HTR-8/SVneo (cell line): Measurements from ENCODE around the gene VPS37D.
"Not testable (repeated sequence)": the region's sequence is repeated elsewhere in the genome, so short reads cannot be mapped to it uniquely, and the experiment has no call there.

Experiments used
- DNase-seq: peaks from one replicate; pipeline ENCODE4 v3.0.0; 2011; ENCODE audit warnings: low spot score, mixed read lengths; ENCODE audit not compliant: insufficient read length
- FAIRE-seq: peaks from 2 replicates; lab custom pipeline; 2011; peaks lifted over from hg19 to GRCh38; lab: Jason Lieb, UNC

The VPS37D gene

DNA sequence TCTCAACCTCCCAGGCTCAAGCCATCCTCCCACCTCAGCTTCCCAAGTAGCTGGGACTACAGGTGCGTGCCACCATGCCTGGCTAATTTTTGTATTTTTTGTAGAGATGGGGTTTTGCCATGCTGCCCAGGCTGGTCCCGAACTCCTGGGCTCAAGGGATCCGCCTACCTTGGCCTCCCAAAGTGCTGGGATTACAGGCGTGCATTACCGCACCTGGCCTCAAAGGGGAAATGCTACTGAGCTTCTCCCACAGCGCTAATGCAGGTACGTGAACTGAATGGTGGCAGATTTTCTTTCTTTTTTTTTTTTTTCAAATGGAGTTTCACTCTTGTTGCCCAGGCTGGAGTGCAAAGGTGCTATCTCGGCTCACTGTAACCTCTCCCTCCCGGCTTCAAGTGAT is 8.4 kb downstream of the VPS37D start:
- DNase-seq, FAIRE-seq: not testable (repeated sequence)

DNA sequence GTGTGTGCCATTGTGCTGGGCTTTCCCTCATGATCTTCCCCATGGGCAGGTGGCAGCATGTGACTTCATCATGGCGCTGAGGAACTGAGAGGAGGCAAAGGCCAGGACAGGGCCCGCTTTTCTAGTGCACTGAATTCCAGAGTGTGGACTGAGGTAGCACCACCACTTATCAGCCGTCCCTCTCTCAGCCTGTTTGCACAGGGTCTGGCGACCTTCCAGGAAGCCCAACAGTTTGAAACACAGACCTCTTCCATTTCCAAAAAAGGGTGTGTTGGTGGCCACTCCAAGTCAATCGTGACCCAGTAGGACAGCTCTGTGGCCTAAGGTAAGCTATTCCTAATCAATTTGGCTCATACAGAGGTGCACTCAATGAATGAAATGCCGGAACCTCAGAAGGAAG is 11.2 kb downstream of the VPS37D start:
- FAIRE-seq, result no peak
- DNase-seq, result no peak

DNA sequence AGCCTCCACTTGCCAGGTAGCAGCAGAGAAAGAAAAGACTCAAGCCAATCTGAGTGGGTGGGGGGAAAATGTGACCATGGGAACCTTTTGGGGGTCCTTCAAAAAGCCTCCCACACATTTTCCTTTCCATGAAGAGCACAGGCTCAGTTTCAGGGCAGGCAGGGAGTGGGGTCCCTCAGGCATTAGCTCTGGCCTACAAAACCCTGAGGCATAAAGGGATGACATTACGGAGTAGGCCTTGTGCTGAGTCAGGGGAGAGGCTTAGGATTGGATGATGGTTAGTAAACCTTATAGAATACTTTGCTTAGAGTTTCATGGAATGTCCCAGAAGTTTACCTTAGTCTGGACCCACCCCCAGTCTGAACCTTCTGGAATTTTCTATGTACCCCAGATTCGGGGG is 12.1 kb downstream of the VPS37D start:
- DNase-seq (no peak), FAIRE-seq (no peak)

DNA sequence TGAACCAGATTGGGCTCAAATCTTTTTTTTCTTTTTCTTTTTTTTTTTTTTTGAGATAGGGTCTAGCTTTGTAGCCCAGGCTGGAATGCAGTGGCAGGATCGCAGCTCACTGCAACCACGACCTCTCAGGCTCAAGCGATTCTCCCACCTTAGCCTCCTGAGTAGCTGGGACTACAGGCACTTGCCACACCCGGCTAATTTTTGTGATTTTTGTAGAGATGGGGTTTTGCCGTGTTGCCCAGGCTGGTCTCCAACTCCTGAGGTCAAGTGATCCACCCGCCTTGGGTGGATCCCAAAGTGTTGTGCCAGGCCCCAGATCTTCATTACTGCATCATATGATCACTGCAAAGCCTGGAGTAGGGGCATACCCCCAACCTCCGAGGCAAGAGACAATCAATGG is 12.9 kb downstream of the VPS37D start:
- FAIRE-seq (no peak), DNase-seq (no peak)

DNA sequence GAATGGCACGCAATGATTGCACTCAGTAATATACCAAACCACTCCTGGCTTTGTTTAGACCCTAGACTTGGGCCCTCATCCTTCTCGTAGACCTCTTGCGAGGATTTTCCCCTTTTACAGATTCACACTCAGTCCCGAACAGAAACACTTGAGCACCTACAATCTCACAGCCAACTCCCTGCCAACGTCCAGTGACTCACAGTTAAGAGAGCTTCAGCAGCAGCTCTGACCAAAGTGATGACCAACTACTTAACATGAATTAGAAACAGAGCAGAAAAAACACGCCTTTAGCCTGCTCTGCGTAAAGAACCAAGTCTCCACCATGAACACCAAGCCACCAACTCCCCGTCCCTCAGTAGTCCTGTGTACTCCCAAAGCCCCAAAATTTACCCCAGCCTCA is 13.4 kb downstream of the VPS37D start:
- FAIRE-seq (no peak), DNase-seq (no peak)

DNA sequence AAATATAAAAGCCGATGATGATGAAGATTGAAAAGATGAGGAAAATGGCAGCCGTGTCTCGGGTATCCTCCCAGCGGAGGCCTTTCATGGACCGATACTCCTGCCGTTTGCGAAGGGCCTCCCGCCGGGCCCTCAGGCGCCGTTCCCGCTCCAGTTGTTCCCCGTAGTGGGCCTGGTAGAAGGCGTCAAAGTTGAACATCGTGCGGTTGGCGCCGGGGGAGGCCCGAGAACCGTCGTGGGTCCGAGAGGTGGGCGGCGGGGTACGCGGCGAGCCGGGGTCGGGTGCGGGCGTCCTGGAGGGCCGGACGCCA is 15.1 kb downstream of the VPS37D start:
- DNase-seq (no peak), FAIRE-seq (no peak)

DNA sequence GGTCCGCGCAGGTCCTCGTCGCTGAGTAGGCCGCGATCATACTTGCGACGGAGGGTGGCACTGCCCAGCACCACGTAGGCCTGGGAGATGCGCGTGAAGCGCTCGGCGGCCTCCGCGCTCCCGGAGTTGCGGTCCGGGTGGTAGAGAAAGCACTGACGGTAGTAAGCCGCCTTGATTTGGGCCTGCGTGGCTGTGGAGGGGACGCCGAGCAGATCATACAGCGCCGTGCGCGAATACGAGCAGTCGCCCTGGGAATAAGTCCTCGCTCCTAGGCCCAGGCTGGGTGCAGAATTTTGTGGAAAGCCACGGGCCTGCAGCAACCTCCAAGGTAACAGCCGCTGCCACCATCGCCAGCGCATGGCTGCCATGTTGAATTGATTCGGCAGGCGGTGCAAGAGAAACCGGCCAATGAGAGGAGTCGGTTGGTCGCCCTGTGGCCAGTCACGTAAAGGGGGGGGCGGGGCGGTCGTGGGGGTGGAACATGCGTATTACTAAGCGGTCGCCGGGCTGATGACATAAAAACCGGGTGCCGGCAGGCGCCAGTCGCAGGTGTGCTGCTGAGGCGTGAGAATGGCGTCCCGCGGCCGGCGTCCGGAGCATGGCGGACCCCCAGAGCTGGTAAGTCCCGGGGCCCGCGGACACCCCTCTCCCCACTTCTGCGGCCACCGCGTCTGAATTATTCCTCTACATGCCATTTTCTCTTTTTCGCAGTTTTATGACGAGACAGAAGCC is 15.6 kb downstream of the VPS37D start, which contains the start of the genes BUD23 and DNAJC30:
BUD23 (plus strand) TSS at position 542 of the 732 bp plus-strand sequence; CDS start at position 571, 29 bp downstream.
DNAJC30 (minus strand) TSS at position 398 of the 732 bp plus-strand sequence; CDS start at position 368, 30 bp downstream.
- FAIRE-seq, result no peak
- DNase-seq, result peak; percentile 95

DNA sequence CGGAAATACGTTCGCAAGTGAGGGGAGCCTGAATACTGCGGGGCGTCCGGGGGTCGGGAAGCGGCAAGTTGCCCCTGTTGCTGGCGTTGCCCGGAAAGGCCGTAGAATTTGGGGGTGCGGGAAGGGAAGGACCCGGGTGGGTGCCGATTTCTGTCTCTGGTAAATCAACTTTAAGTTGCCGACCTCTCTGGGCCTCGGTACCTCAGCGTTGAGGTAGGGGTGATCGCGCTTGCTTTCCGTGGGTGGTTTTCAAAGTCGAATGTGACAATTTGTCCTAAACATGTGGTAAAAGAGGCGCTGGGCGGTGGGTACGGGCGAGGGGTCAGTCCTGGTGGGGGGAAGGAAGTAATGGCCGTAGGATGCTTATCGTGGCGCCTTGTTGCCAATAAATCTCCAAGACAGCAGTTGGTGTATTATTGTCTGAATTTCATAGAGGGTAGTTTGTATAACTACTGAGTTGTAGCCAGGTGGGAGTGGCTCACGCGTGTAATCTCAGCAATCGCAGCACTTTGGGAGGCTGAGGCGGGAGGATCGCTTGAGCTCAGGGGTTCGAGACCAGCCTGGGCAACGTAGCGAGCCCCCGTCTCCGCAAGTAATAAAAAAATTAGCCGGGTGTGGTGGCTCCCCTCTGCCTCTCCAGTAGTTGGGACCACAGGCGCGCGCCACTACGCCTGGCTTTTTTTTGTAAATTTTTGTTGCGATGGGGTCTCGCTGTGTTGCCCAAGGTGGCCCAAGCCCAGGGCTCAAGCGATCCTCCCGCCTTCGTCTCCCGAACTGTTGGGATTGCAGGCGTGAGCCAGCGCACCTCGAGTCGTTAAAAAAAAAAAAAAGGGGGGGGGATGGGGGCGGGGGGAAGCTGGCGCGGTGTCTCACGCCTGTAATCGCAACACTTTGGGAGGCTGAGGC is 16.4 kb downstream of the VPS37D start:
- DNase-seq, result no peak

DNA sequence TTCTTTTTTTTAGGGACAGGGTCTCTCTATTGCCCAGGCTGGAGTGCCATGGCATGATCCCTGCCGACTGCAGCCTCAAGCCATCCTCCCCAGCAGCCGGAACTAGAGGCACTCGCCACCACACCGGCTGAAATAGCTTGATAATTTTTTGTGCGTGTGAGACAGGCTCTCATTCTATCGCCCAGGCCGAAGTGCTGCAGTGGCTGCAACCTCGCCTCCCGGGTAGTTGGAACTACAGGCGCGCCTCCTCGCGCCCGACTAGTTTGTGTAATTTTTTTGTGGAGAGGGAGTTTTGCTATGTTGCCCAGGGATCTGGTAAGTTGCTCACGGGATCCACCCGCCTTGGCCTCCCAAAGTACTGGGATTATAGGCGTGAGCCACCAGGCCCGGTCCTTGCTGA is 17.7 kb downstream of the VPS37D start:
- FAIRE-seq (no peak), DNase-seq (no peak)

More for the DNA sequence above, 16.4 kb downstream of the VPS37D start:
- no peak for FAIRE-seq

DNA sequence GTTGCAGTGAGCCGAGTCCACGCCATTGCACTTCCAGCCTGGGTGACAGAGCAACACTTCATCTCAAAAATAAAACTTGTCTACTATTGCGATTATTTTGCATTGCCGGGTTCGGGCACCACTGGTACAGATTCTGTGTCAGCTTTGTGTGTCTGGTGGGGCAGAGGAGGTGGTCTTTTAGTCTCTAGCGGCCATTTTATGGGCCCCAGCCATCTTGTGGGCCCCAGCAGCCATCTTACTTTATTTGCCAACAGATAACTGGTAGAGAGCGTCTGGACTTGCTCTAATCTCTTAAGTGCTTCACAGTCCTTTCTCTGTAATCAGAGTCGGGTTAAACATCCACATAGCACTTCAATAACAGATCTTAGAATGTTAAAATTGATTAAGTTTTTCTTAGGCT is 20.7 kb downstream of the VPS37D start:
- FAIRE-seq, result no peak

DNA sequence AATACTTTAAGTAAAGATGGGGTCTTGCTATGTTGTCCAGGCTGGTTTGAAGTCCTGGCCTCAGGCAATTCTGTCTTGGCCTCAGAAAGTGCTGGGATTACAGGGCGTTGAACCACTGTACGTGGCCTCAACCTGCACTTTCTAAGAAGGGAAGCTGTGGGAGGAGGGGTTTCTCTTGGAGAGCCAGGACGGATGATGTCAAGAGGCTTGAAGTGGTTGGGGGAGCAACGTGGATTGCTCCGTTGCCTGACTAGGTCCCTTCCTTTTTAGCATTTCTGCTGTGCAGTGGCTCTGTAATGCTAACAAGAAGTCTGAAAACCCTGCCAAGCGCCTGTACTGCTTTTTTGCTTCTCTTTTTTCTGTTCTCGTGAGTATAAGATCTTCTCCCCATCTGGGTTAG is 23.0 kb downstream of the VPS37D start:
- no peak for DNase-seq

More for the DNA sequence above, 20.7 kb downstream of the VPS37D start:
- no peak for DNase-seq

DNA sequence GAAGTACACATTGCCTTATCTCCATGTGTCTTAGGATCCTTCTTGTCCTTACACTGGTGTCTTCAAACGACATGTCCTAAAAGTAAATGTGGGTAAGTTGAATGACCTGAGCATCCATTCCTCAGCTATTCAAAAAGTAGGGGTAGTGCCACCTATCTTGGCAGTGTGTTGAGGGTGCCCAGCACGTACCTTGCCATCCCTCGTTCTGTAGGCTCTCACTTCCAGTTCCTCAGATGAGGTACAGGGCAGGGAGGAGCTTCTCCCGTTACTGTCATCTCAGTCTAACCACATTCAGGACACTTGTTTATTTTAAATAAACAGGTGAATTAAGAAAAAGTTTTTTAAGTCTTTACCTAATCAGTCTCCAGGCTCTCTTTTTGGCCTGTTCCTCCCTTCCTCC is 28.7 kb downstream of the VPS37D start:
- no peak for FAIRE-seq

More for the DNA sequence above, 23.0 kb downstream of the VPS37D start:
- no peak for FAIRE-seq

DNA sequence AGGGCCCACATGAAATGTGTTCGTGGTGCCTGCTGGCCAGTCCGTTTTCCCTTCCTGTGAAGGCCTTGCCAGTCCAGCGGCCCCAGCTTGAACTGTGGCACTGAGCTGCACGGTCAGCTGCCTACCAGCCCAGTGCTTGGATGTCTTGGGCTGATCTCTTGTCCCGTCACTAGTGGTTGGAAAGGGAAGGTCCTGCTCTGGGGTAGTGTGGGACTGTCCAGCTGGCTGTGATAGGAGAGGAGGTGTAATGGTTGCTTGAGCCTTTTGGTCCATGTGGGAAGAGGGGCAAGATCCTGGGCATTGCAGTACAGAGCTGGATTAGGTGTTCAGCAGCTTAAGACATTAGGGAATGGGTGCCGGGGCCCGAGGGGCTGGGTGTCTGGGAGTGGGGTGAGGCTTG is 30.8 kb downstream of the VPS37D start:
- DNase-seq (no peak), FAIRE-seq (no peak)

More for the DNA sequence above, 28.7 kb downstream of the VPS37D start:
- DNase-seq, result no peak

DNA sequence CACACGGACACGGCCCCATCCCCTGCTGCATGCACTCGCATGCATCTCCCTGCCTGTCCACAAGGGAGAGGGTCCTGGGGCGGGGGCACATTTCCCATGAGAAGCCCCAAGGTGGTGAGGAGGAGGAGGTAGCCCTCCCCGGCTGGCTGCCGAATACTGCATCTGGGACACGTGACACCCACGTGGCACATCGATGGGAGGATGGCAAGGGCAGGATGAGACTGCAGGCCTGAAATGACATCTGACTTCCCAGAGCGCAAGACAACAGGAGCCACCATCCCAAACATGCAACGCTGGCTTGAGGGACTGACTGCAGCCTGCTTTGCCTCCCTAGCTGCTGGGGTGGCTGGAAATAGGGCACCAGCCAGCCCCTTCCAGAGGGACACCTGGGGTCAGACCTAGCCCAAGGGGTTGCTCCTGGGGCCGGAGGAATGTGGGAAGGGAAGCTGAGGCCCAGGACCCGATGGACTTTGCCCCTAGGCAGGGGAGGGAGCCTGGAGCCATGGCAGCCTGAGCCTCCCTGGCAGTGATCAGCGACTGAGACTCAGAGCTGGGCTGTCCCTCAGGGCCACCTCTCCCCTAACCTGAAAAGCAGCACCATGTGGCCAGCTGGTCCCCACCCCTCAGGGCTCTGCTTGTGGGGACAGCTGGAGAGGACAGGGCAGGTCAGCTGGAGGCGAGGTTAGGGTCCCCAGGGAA is 31.9 kb downstream of the VPS37D start:
- FAIRE-seq (no peak), DNase-seq (no peak)

DNA sequence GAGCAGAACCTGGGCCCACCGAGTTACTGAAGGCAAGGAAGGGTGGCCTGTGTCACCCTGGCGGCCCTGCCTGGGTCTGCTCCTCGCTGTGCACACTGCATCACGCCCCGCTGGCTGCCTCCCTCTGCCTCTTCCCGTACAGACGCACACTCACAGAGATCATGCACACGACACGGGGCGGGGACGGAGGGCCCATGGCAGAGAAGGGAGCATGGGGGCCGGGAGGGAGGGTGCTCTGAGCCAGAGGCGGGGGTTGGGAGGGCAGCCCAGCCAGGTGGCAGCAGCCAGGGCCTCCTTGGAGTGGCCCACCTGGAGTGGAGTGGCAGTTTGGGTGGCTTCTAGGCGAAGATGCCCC is 32.4 kb downstream of the VPS37D start:
- no peak for DNase-seq

DNA sequence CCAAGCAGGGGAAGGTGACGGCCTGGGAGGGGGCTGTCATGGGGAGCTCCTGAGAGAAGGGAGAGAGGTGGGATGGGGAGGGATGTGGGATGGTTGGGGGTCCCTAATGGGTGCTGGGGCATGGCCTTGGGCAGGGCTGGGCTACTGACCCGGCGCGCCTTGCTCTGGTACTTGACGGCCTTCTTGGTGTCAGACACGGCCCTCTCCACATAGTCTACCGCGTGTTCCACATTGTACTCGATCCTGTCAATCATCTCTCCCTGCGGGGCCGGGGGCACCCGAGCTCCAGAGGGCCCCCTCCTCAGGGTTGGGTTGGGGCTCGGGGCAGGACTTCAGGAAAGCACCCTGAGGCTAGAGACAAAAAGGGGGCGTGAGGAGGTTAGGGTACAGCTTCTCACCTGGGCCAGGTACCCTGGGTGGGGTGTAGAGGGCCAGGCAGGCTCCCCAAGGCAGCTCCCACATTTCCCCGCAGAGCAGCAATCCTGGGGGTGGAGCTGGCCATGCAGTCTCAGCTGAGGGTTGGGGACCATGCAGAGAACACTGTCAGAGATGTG is 33.0 kb downstream of the VPS37D start:
- no peak for FAIRE-seq
- no peak for DNase-seq

More for the DNA sequence above, 32.4 kb downstream of the VPS37D start:
- no peak for FAIRE-seq

DNA sequence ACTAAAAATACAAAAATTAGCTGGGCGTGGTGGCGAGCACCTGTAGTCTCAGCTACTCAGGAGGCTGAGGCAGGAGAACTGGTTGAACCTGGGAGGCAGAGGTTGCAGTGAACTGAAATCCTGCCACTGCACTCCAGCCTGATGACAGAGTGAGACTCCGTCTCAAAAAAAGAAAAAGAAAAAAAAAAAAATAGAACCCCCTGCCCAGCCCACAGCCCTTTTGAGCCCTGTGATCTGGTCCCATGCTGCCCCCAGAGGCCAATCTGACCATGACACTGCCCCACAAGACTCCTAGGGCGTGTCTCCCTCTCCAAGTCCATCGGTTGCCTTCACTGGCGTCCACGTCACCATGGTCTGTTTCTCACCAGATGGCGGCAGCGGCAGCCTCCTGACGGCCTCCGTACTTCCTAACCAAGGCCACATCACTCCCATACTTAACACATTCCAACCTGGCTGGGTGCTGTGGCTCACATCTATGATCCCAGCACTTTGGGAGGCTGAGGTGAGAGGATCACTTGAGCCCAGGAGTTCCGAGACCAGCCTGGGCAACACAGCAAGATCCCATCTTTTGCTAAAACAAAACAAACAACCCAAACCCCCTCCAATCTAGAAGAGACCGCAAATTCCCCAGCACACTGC is 33.8 kb downstream of the VPS37D start:
- FAIRE-seq (no peak), DNase-seq (no peak)

DNA sequence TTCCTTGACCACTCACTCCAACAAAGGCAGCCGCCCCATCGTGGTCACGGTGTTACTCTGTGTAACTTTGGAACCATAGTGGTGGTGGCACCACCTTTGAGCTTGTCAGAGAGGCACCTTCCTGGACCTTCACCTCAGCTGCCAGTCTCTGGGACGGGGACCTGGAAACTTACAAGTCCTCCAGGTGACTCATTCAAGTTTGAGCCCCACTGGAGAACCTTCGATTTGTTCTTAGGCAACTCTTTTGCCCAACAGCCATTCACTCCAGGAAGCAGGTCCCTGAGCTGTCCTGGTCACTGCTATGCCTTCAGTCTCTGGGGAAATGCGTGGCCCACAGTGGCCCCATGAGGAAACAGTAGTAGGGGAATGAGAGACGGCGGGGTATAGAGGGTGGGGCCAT is 34.6 kb downstream of the VPS37D start:
- FAIRE-seq (no peak), DNase-seq (no peak)

DNA sequence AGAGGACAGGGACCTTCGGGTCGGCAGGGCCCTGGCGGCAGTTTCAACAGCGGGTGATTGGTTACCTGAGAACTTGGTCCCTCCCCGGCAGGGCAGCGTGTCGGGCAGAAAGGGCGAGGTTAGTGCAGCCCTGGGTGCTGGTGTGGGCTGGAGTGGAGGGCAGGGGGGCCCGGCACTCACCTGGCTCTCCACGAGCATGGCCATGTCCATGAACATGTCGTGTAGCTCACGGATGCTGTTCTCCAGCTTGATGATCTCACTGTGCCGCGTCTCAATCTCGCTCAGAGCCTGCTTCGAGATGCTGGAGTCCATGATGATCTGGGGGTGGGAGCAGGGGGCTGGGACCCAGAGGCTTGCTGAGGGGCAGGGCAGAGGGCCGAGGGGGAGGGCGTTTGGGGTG is 35.0 kb downstream of the VPS37D start:
- DNase-seq (no peak), FAIRE-seq (no peak)

DNA sequence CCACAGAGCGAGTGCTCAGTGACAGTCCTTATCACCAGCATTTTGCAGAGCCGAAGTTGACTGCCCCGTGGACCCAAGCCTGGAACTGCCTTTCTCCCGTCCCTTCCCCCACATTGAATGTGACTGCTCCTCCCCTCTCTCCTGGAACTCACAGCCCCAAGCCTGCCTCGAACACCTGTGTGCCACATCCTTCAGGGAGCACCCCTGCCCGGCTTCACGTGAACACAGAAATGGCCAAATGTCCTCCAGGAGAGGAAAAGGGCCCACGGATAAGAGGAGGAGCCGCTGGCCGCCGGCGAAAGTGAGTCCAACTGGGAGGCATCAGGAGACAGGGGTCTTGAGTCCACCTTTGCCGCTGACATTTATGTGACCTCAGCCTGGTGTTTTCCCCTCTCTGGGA is 35.6 kb downstream of the VPS37D start:
- DNase-seq, result no peak
- no peak for FAIRE-seq
